GM21528 (cell line): ENCODE measurements around the gene SART3.
"Not testable (repeated sequence)": the region's sequence is repeated elsewhere in the genome, so short reads cannot be mapped to it uniquely, and the experiment has no call there.

Experiments
- ATAC-seq: cut with Tn5 transposase; IDR thresholded peaks from one replicate; pipeline ENCODE4 v1.9.1; 2021; ENCODE audit warnings: mild to moderate bottlenecking, moderate library complexity; ENCODE audit not compliant: unreplicated experiment, low FRiP score

The SART3 gene

GRCh38 chr12:108582509-108582908 is 21.5 kb upstream of the SART3 start:
- no peak for ATAC-seq

GRCh38 chr12:108581311-108582227 is 20.6 kb upstream of the SART3 start:
- no peak for ATAC-seq

- no peak for ATAC-seq
Measured at GRCh38 chr12:108580531-108580930, 19.6 kb upstream of the SART3 start.

DNA sequence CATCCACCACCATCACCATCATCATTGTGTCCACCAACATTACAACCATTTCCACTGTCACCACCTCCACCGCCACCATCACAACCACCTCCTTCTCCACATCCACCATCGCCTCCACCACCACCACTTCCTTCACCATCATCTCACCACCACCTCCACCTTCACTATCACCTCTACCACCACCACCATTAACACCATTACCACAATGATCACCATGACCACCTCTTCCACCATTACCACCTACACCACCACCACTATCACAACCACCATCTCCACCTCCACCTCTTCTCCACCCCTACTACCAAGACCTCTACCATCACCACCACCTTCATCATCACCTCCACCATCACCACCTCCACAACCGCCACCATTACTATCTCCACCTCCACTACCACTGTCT is 17.8 kb upstream of the SART3 start:
- ATAC-seq, result no peak

GRCh38 chr12:108578264-108578663 is 17.3 kb upstream of the SART3 start:
- no peak for ATAC-seq

GRCh38 chr12:108577458-108577857 is 16.5 kb upstream of the SART3 start:
- ATAC-seq, result no peak

- no peak for ATAC-seq
Measured at GRCh38 chr12:108576660-108577234, 15.8 kb upstream of the SART3 start.

- no peak for ATAC-seq
Measured at GRCh38 chr12:108575199-108575912, 14.4 kb upstream of the SART3 start.

DNA sequence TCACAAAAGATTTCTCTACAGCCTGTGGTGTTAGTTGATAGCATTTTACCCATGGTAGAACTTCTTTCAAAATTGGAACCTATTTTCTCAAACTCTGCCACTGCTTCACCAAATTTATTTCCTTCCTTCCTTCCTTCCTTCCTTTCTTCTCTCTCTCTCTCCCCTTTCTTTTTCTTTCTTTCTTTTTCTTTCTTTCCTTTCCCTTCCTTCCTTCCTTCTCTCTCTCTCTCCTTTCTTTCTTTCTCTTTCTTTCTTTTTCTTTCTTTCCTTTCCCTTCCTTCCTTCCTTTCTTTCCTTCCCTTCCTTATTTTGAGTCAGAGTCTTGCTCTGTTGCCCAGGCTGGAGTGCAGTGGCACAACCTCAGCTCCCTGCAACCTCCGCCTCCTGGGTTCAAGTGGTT is 13.3 kb upstream of the SART3 start:
- not testable (repeated sequence) for ATAC-seq

DNA sequence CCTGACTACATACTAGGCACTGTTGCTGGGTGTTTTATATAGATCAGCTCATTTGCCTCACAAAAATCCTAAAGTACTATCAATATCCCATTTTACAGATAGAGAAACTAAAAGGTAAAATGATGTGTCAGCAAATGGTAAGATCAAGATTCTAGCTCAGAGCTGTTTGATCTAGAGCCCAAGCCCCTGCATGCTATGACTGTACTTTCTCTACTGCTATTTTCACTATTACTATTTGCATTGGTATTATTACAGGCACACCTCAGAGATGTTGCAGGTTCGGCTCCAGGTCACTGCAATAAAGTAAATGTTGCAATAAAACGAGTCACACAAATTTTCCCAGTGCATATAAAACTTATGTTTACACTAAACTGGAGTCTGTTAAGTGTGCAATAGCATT is 12.3 kb upstream of the SART3 start:
- no peak for ATAC-seq

DNA sequence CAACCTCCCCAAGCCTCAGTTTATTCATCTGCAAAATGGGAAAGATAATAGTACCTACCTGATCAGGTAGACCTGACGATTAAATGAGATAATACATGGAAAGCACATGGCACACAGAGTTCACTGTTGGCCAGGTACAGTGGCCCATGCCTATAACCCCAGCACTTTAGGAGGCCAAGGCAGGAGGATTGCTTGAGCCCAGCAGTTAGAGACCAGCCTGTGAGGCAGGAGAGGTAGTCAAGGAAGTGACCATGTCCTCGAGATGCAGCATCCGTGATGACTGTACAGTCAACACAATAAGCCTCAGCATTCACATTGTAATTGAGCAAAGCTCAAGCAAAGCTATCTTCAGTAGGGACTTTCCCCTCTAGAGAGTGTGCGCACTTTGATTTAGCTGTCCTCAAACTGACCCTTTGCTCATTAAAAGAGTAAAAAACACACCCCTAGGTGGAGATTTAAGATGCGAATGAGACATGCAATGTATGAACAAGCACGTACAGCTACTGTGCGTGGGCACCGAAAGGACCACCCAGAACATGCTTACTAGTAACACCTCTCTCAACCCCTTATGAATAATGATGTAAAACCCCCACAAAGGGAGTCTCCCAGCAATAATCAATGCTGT is 11.3 kb upstream of the SART3 start:
- ATAC-seq, result no peak

GRCh38 chr12:108571609-108572165 is 10.7 kb upstream of the SART3 start:
- no peak for ATAC-seq

DNA sequence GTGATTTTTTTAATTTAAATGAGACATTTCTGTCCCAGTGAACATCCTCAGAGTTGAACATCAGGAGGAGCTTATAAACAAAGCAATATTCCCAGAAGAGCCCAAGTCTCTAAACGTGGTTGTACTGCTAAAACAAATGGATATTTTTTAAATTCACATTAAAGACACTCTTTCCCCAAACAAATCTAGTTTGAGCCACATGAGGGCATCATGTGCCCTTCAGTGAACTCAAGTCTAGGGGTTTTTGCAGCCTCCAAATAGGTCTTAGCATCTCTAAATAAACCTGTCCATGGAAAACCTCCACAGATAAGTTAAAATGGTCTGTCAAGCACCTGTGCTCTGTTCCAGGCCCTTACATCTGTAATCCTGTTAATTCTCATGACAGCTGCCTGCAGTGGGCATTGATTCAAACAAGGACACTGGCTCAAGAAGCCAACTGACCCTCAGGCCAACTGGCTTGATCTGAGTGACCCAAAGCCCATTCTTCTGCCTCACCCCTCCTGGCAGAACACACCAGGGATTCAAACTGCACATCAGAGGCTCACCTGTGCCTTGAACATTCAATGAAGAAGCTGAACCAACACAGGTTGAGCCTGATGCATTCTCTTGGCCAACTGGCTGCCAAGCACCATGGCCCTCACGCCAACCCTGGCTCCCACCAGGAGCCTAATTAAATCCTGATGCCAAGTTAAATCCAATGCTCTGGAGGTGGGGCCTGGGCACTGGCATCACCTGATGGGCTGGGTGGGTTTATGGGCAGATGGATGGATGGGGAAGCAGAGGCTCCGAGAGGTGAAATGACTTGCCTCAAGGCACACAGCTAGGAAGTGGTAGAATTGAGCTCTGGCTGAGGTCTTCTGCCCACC is 10.0 kb upstream of the SART3 start:
- ATAC-seq, result no peak

GRCh38 chr12:108568338-108569154 is 7.6 kb upstream of the SART3 start:
- ATAC-seq, result peak; percentile 68

GRCh38 chr12:108567406-108568337 is 6.7 kb upstream of the SART3 start:
- ATAC-seq, result no peak

DNA sequence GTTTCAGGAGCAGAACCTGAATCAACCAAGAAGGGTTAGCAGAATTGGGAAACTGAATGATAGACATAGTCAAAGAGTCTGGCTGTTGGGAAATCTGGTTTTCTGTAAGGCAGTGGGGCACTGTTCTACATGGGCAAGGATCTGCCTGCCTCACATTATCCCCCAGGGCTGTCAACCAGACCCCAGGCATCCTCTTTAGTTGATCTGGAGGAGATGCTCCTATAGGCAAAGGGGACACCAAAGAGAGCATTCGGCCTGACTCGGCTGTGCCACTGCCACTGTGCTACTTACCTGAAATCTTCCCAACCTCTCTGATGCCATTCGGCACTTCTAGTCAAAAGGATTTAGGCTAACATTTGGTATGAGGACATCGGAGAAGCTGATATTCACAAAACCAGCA is 5.5 kb upstream of the SART3 start:
- no peak for ATAC-seq

DNA sequence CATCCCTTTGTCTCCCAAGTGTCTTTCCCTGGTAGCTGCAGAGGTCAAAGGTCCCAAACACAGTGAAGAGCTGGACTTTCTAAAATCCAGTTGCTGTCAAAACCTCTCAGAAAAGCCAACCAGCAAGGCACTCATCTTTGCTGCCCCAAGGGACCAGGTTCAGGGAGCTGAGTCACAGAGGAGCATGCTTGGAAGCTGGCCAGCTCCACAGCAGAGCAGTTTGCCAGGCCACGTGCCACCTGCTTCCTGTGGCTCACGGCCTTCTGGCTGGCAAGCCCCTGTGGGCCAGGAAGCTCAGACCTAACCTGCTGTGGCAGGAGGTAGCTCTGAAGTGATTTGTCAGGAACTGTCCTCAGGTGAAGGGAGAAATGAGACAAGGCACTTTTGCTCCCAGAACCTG is 5.0 kb upstream of the SART3 start:
- no peak for ATAC-seq

GRCh38 chr12:108565146-108565545 is 4.2 kb upstream of the SART3 start:
- no peak for ATAC-seq
